Measurements from ENCODE around the gene DPP10. TPM values are rescaled to one million over a fixed set of nuclear protein-coding genes. Genes with fewer than 3 reads are reported as not detected.

DPP10 gene
- total and polyA plus RNA-seq, 7 donors: 0.60 to 4.4 (median 3.5) TPM

GRCh38 chr2:115483666-115484065, 1041.2 kb downstream of the DPP10 start:
- no peak overlapping the region for H3K4me3 ChIP-seq
- H3K36me3 ChIP-seq: no peaks in the 10 kb centered on the region
- no peak for TF ChIP-seq POLR2AphosphoS5 (IDR thresholded peaks at IDR 0.05)
- intact Hi-C loops (cut with DNase I): no loop called here
- DNase-seq: no peak
- H3K27ac ChIP-seq: no peak overlapping the region
- WGBS, 2 donors: 78 to 88% methylated on average over 4 of the region's 4 CpGs
- H3K4me1 ChIP-seq: no peaks in the 10 kb centered on the region
- H3K9me3 ChIP-seq: peaks cover 0 to 2% (median 0%) of the 10 kb centered on the region in 4 donors
- no peaks in the 10 kb centered on the region for H3K27me3 ChIP-seq

GRCh38 chr2:115484486-115484885, 1042.0 kb downstream of the DPP10 start:
- TF ChIP-seq EP300 (IDR thresholded peaks at IDR 0.05) (no peak), CTCF (IDR thresholded peaks at IDR 0.05) (no peak), POLR2AphosphoS5 (IDR thresholded peaks at IDR 0.05) (no peak), POLR2A (IDR thresholded peaks at IDR 0.05) (no peak)
- intact Hi-C loops (cut with DNase I): no loop called here
- Histone ChIP-seq H3K27me3 (no peaks in the 10 kb centered on the region), H3K4me3 (no peak overlapping the region), H3K9me3 (peaks cover 0 to 2% (median 0%) of the 10 kb centered on the region in 4 donors), H3K36me3 (no peaks in the 10 kb centered on the region), H3K4me1 (no peaks in the 10 kb centered on the region), H3K27ac (no peak overlapping the region)
- DNase-seq: no peak
- 83 to 86% methylated on average over 1 of the region's 1 CpG for WGBS, 2 donors

- peaks cover 0 to 2% (median 0%) of the 10 kb centered on the region in 4 donors for H3K9me3 ChIP-seq
- no peaks in the 10 kb centered on the region for H3K27me3 ChIP-seq
- no peak overlapping the region for H3K27ac ChIP-seq
- H3K36me3 ChIP-seq: no peaks in the 10 kb centered on the region
- TF ChIP-seq POLR2A (IDR thresholded peaks at IDR 0.05): no peak
- no peak for TF ChIP-seq EP300 (IDR thresholded peaks at IDR 0.05)
- TF ChIP-seq POLR2AphosphoS5 (IDR thresholded peaks at IDR 0.05): no peak
- no peak for TF ChIP-seq CTCF (IDR thresholded peaks at IDR 0.05)
- no peak overlapping the region for H3K4me3 ChIP-seq
- intact Hi-C loops (cut with DNase I): no loop called here
- WGBS, 2 donors: 82 to 93% methylated on average over 4 of the region's 4 CpGs
- no peaks in the 10 kb centered on the region for H3K4me1 ChIP-seq
- DNase-seq: no peak
Observed at GRCh38 chr2:115484983-115485382, 1042.5 kb downstream of the DPP10 start.

GRCh38 chr2:115491186-115491793, 1048.8 kb downstream of the DPP10 start:
- TF ChIP-seq POLR2A (IDR thresholded peaks at IDR 0.05): no peak
- TF ChIP-seq EP300 (IDR thresholded peaks at IDR 0.05): no peak
- TF ChIP-seq POLR2AphosphoS5 (IDR thresholded peaks at IDR 0.05): no peak
- TF ChIP-seq CTCF (IDR thresholded peaks at IDR 0.05): no peak
- DNase-seq: no peak
- Histone ChIP-seq H3K4me3 (no peak overlapping the region), H3K27me3 (no peaks in the 10 kb centered on the region), H3K27ac (no peak overlapping the region), H3K36me3 (no peaks in the 10 kb centered on the region), H3K9me3 (peaks cover 0 to under 1% (median 0%) of the 10 kb centered on the region in 4 donors), H3K4me1 (no peaks in the 10 kb centered on the region)
- intact Hi-C loops (cut with DNase I): no loop called here
- WGBS, 2 donors: 61 to 83% methylated on average over 4 of the region's 4 CpGs

- 35 to 75% methylated on average over 3 of the region's 3 CpGs for WGBS, 2 donors
Observed at GRCh38 chr2:115505331-115505730, 1062.9 kb downstream of the DPP10 start.

More at GRCh38 chr2:115505331-115505730, 1062.9 kb downstream of the DPP10 start:
- Histone ChIP-seq H3K4me3 (no peak overlapping the region), H3K36me3 (no peaks in the 10 kb centered on the region), H3K9me3 (no peaks in the 10 kb centered on the region), H3K27ac (no peak overlapping the region), H3K4me1 (no peaks in the 10 kb centered on the region), H3K27me3 (no peaks in the 10 kb centered on the region)
- no peak for DNase-seq
- TF ChIP-seq POLR2AphosphoS5 (IDR thresholded peaks at IDR 0.05) (no peak), CTCF (IDR thresholded peaks at IDR 0.05) (no peak), POLR2A (IDR thresholded peaks at IDR 0.05) (no peak), EP300 (IDR thresholded peaks at IDR 0.05) (no peak)
- intact Hi-C loops (cut with DNase I): no loop called here

All from sigmoid colon (tissue), 7 donors.